Measurements from ENCODE around the gene UCP3.

Gene UCP3

DNA sequence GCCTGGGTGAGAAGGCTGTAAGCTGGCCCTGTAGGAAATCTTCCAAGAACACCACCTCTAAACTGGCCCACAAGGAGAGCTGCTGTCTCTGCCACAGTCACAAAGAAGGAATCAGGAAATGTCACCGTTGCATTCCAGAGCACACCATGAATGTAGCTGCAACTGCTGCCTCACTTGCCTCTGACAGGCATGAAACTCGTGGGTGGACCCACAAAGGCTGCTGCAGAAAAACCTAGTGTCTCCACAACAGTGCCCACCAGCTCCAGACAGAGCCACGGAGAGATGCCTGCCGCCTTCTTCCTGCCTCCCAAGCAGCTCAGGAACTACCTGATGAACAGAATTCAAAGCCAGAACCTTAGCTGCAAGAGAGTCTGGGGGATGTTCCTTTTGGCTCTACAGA is 47.6 kb downstream of the UCP3 start:
- no peaks in the 10 kb centered on the region for H3K79me2 ChIP-seq (ENCODE audit: control insufficient read depth, insufficient read depth, low read length, poor library complexity)
- H2AFZ ChIP-seq (ENCODE audit: insufficient read depth, low read length, poor library complexity), result no peak overlapping the region
- no peak overlapping the region for H3K27ac ChIP-seq (ENCODE audit: low read depth, low read length)
- H2BK5ac ChIP-seq (ENCODE audit: low read depth, low read length, poor library complexity), result no peak overlapping the region
- no peaks in the 10 kb centered on the region for H3K9me3 ChIP-seq (ENCODE audit: insufficient read depth, low read depth, low read length)
- WGBS (ENCODE audit: extremely low coverage, insufficient coverage, insufficient read length), result no CpG with 5 or more reads among the region's 4 CpGs
- no peak overlapping the region for H3K4me2 ChIP-seq (ENCODE audit: low read length)
- H3K79me1 ChIP-seq (ENCODE audit: low read length), result no peaks in the 10 kb centered on the region
- no peak overlapping the region for H3K4me3 ChIP-seq (ENCODE audit: low read depth, low read length)
- peaks cover 0 to under 1% of the 10 kb centered on the region in 2 experiments for H3K4me1 ChIP-seq (ENCODE audit: control insufficient read depth in 1 of 2, insufficient read depth in 2 of 2, low read length in 2 of 2)
- no peak overlapping the region for H4K12ac ChIP-seq (ENCODE audit: low read depth, low read length)
- no peak overlapping the region for H4K91ac ChIP-seq (ENCODE audit: low read depth, low read length)
- H3K27me3 ChIP-seq (ENCODE audit: insufficient read depth, low read length), result no peaks in the 10 kb centered on the region
- no peak overlapping the region for H3K9ac ChIP-seq (ENCODE audit: low read length)
- H2BK12ac ChIP-seq (ENCODE audit: low read length), result no peak overlapping the region
- H3K4ac ChIP-seq (ENCODE audit: low read depth, low read length), result no peak overlapping the region
- no peak overlapping the region for H3K23ac ChIP-seq (ENCODE audit: low read length)
- H3K36me3 ChIP-seq (ENCODE audit: control insufficient read depth in 1 of 2, insufficient read depth in 2 of 2, low read length in 2 of 2), result peaks cover 0 to 2% of the 10 kb centered on the region in 2 experiments
- no peak overlapping the region for H3K14ac ChIP-seq (ENCODE audit: low read length)
- no peak overlapping the region for H2AK5ac ChIP-seq (ENCODE audit: low read length)
- peak; percentile 49 to 79 for DNase-seq
- H4K8ac ChIP-seq (ENCODE audit: low read depth, low read length), result no peak overlapping the region
- no peak overlapping the region for H2BK120ac ChIP-seq (ENCODE audit: insufficient read depth, low read length, poor library complexity)
- no peak overlapping the region for H3K18ac ChIP-seq (ENCODE audit: low read length)

DNA sequence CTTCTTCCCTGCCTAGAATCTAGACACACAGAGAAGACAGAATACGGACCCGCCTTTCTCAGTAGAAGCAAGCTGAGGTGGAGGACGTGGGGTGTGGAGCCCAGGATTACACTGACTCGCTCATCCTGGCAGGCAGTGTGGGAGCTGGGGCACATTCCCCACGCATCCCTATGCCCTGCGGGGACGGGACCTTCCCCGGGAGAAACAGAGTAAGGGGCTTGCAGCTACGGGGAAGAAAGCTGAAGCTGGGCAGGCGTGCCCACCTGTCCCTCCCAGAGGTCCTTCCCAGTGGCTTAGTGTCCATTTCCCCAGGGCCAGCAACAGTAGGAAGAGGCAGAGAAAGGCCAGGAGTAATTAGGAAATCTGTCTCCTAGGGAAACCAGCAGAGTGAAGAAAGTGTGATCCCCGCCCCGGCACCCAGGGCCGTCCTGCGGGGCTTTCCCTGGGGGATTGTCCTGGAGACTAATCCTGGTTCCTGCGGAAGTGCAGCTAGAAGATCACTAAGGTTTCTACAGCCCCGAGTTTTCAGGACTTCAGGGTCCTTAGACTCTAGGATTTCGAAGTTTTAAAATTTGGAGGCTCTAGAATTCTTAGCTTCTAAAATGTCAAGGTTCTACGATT is 50.3 kb downstream of the UCP3 start:
- no peak overlapping the region for H2BK5ac ChIP-seq (ENCODE audit: low read depth, low read length, poor library complexity)
- H3K79me2 ChIP-seq (ENCODE audit: control insufficient read depth, insufficient read depth, low read length, poor library complexity), result no peaks in the 10 kb centered on the region
- no peak overlapping the region for H3K27ac ChIP-seq (ENCODE audit: low read depth, low read length)

DNA sequence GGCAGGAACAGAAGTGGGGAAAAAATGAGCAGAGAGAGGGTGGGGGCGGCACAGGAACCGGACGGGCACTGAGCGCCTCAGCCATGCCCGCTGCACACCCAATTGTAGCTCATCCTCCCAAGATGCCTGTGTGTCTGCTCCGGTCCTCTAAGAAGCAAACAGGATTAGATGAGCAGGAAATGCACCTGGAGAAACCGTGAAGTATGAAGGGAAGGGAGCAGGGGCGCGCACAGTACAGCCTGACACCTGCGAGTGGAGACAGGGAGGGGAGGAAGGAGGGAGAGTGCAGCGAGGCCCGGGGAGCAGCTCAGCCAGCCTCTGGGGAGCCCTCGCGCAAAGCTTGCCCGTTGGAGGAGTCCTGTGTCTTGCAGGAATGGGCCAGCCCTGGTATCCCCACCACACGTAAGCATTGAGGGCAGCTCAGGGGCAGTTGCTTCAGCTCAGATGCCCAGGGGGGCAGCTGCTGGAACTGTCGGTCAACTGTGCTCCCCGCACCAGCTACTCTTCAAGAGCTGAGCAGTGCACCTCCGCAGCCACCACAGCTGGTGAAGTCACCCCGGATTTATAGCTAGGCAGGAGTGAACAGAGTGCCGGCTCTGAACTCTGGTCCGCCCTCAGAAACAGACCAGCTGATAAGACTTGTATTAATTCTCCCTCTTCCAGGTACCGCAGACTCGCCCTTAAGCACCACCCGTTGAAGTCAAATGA is 51.1 kb downstream of the UCP3 start:
- no peak overlapping the region for H3K18ac ChIP-seq (ENCODE audit: low read length)
- H2BK120ac ChIP-seq (ENCODE audit: insufficient read depth, low read length, poor library complexity), result no peak overlapping the region
- H3K4me1 ChIP-seq (ENCODE audit: control insufficient read depth in 1 of 2, insufficient read depth in 2 of 2, low read length in 2 of 2), result peaks cover 0 to 3% of the 10 kb centered on the region in 2 experiments
- H3K4ac ChIP-seq (ENCODE audit: low read depth, low read length), result no peak overlapping the region
- no peak overlapping the region for H2BK5ac ChIP-seq (ENCODE audit: low read depth, low read length, poor library complexity)
- no peak overlapping the region for H3K4me2 ChIP-seq (ENCODE audit: low read length)
- no peaks in the 10 kb centered on the region for H3K27me3 ChIP-seq (ENCODE audit: insufficient read depth, low read length)
- no peak overlapping the region for H3K27ac ChIP-seq (ENCODE audit: low read depth, low read length)
- H3K23ac ChIP-seq (ENCODE audit: low read length), result no peak overlapping the region
- H3K9me3 ChIP-seq (ENCODE audit: insufficient read depth, low read depth, low read length), result no peaks in the 10 kb centered on the region
- DNase-seq, result no peak
- H2AK5ac ChIP-seq (ENCODE audit: low read length), result no peak overlapping the region
- no peak overlapping the region for H3K9ac ChIP-seq (ENCODE audit: low read length)
- H4K91ac ChIP-seq (ENCODE audit: low read depth, low read length), result no peak overlapping the region
- H2AFZ ChIP-seq (ENCODE audit: insufficient read depth, low read length, poor library complexity), result no peak overlapping the region
- no peak overlapping the region for H4K12ac ChIP-seq (ENCODE audit: low read depth, low read length)
- no peaks in the 10 kb centered on the region for H3K79me2 ChIP-seq (ENCODE audit: control insufficient read depth, insufficient read depth, low read length, poor library complexity)
- no peaks in the 10 kb centered on the region for H3K79me1 ChIP-seq (ENCODE audit: low read length)
- H3K4me3 ChIP-seq (ENCODE audit: low read depth, low read length), result no peak overlapping the region
- H3K14ac ChIP-seq (ENCODE audit: low read length), result no peak overlapping the region
- no peak overlapping the region for H2BK12ac ChIP-seq (ENCODE audit: low read length)
- no CpG with 5 or more reads among the region's 25 CpGs for WGBS (ENCODE audit: extremely low coverage, insufficient coverage, insufficient read length)
- no peak overlapping the region for H4K8ac ChIP-seq (ENCODE audit: low read depth, low read length)
- H3K36me3 ChIP-seq (ENCODE audit: control insufficient read depth in 1 of 2, insufficient read depth in 2 of 2, low read length in 2 of 2), result peaks cover 2% of the 10 kb centered on the region in 2 experiments

More for the DNA sequence above, 50.3 kb downstream of the UCP3 start:
- Histone ChIP-seq H2AK5ac (ENCODE audit: low read length) (no peak overlapping the region), H3K27me3 (ENCODE audit: insufficient read depth, low read length) (no peaks in the 10 kb centered on the region), H4K8ac (ENCODE audit: low read depth, low read length) (no peak overlapping the region), H4K12ac (ENCODE audit: low read depth, low read length) (no peak overlapping the region), H2BK12ac (ENCODE audit: low read length) (no peak overlapping the region), H3K18ac (ENCODE audit: low read length) (no peak overlapping the region), H3K23ac (ENCODE audit: low read length) (no peak overlapping the region), H3K36me3 (ENCODE audit: control insufficient read depth in 1 of 2, insufficient read depth in 2 of 2, low read length in 2 of 2) (peaks cover 2% of the 10 kb centered on the region in 2 experiments), H3K4ac (ENCODE audit: low read depth, low read length) (no peak overlapping the region), H2BK120ac (ENCODE audit: insufficient read depth, low read length, poor library complexity) (no peak overlapping the region), H3K4me1 (ENCODE audit: control insufficient read depth in 1 of 2, insufficient read depth in 2 of 2, low read length in 2 of 2) (peaks cover 0 to 3% of the 10 kb centered on the region in 2 experiments), H3K4me2 (ENCODE audit: low read length) (no peak overlapping the region), H3K14ac (ENCODE audit: low read length) (no peak overlapping the region), H3K4me3 (ENCODE audit: low read depth, low read length) (no peak overlapping the region), H3K9me3 (ENCODE audit: insufficient read depth, low read depth, low read length) (no peaks in the 10 kb centered on the region), H3K79me1 (ENCODE audit: low read length) (no peaks in the 10 kb centered on the region), H4K91ac (ENCODE audit: low read depth, low read length) (no peak overlapping the region), H2AFZ (ENCODE audit: insufficient read depth, low read length, poor library complexity) (no peak overlapping the region), H3K9ac (ENCODE audit: low read length) (no peak overlapping the region)
- DNase-seq, result no peak
- no CpG with 5 or more reads among the region's 18 CpGs for WGBS (ENCODE audit: extremely low coverage, insufficient coverage, insufficient read length)

- Histone ChIP-seq H2AK5ac (ENCODE audit: low read length) (no peak overlapping the region), H4K8ac (ENCODE audit: low read depth, low read length) (no peak overlapping the region), H3K4me1 (ENCODE audit: control insufficient read depth in 1 of 2, insufficient read depth in 2 of 2, low read length in 2 of 2) (peaks cover 0 to 3% of the 10 kb centered on the region in 2 experiments), H3K27me3 (ENCODE audit: insufficient read depth, low read length) (no peaks in the 10 kb centered on the region), H2BK12ac (ENCODE audit: low read length) (no peak overlapping the region), H2BK120ac (ENCODE audit: insufficient read depth, low read length, poor library complexity) (no peak overlapping the region), H3K9ac (ENCODE audit: low read length) (no peak overlapping the region), H3K36me3 (ENCODE audit: control insufficient read depth in 1 of 2, insufficient read depth in 2 of 2, low read length in 2 of 2) (peaks cover 2% of the 10 kb centered on the region in 2 experiments), H3K27ac (ENCODE audit: low read depth, low read length) (no peak overlapping the region), H4K12ac (ENCODE audit: low read depth, low read length) (no peak overlapping the region), H3K4me2 (ENCODE audit: low read length) (no peak overlapping the region), H3K9me3 (ENCODE audit: insufficient read depth, low read depth, low read length) (no peaks in the 10 kb centered on the region), H3K4me3 (ENCODE audit: low read depth, low read length) (no peak overlapping the region), H3K18ac (ENCODE audit: low read length) (no peak overlapping the region), H3K14ac (ENCODE audit: low read length) (no peak overlapping the region), H3K79me2 (ENCODE audit: control insufficient read depth, insufficient read depth, low read length, poor library complexity) (no peaks in the 10 kb centered on the region), H2BK5ac (ENCODE audit: low read depth, low read length, poor library complexity) (no peak overlapping the region), H3K4ac (ENCODE audit: low read depth, low read length) (no peak overlapping the region), H3K79me1 (ENCODE audit: low read length) (no peaks in the 10 kb centered on the region), H3K23ac (ENCODE audit: low read length) (no peak overlapping the region), H2AFZ (ENCODE audit: insufficient read depth, low read length, poor library complexity) (no peak overlapping the region), H4K91ac (ENCODE audit: low read depth, low read length) (no peak overlapping the region)
- DNase-seq, result no peak
- WGBS (ENCODE audit: extremely low coverage, insufficient coverage, insufficient read length), result no CpG with 5 or more reads among the region's 29 CpGs
These were observed 51.8 kb downstream of the UCP3 start for GRCh38 chr11:73956876-73957653.

All from trophoblast cell (in vitro differentiated cells and primary cell).